Gastroesophageal sphincter (tissue), 4 donors: ENCODE results near the gene FSCN2. TPM values are rescaled to one million over a fixed set of nuclear protein-coding genes. Genes with fewer than 3 reads are reported as not detected.

ENCODE experiments used
- ATAC-seq: fragments of 150-250 bp; one replicate; pipeline ENCODE4 v1.9.1; 2016; ENCODE audit warnings: mild to moderate bottlenecking, moderate library complexity
- H3K27ac ChIP-seq, 4 donors: fragments of 200-600 bp; sonication (generic) in 3 of 4; 1 replicate in 3 of 4; 2 replicates in 1 of 4; pipeline ENCODE4 v1.5.1; 2016 to 2019
- H3K27me3 ChIP-seq: fragments of 200-600 bp; sonication (generic); one replicate; pipeline ENCODE4 v1.5.1; 2019
- H3K36me3 ChIP-seq, 2 donors: fragments of 200-600 bp; sonication (generic); one replicate each; pipeline ENCODE4 v1.5.1; 2019; ENCODE audit warnings: control low read depth in 1 of 2
- H3K4me1 ChIP-seq, 3 donors: fragments of 200-600 bp; sonication (generic); 1 replicate in 2 of 3; 2 replicates in 1 of 3; pipeline ENCODE4 v1.5.1; 2016 to 2019; ENCODE audit warnings: control low read depth in 2 of 3
- H3K4me3 ChIP-seq, 2 donors: fragments of 200-600 bp; sonication (generic); one replicate each; pipeline ENCODE4 v1.5.1; 2019; ENCODE audit warnings: mild to moderate bottlenecking in 1 of 2, moderate library complexity in 1 of 2
- H3K9me3 ChIP-seq, 3 donors: fragments of 200-600 bp; sonication (generic); one replicate each; pipeline ENCODE4 v1.5.1; 2017 to 2019; ENCODE audit warnings: control low read depth in 2 of 3
- CTCF ChIP-seq, 4 experiments: fragments of 200-600 bp in 2 of 4; fragments of 450-650 bp in 2 of 4; sonication (generic) in 1 of 4; IDR thresholded peaks; one replicate each; pipeline ENCODE4 v1.5.1; 2017 to 2019; ENCODE audit warnings: antibody characterized with exemption in 4 of 4, mild to moderate bottlenecking in 2 of 4, moderate library complexity in 2 of 4
- EP300 ChIP-seq: sonication (generic); formaldehyde crosslinking; IDR thresholded peaks from one replicate; pipeline ENCODE4 v1.6.1; 2017; ENCODE audit warnings: antibody characterized with exemption, mild to moderate bottlenecking
- POLR2A ChIP-seq, 2 donors: fragments of 450-650 bp; IDR thresholded peaks; one replicate each; pipeline ENCODE4 v1.6.1; 2017; ENCODE audit warnings: antibody characterized with exemption in 2 of 2, mild to moderate bottlenecking in 2 of 2, moderate library complexity in 1 of 2
- POLR2AphosphoS5 ChIP-seq: sonication (generic); formaldehyde crosslinking; IDR thresholded peaks from one replicate; pipeline ENCODE4 v1.6.1; 2017; ENCODE audit warnings: antibody characterized with exemption
- WGBS, 2 donors: methylation state at CpG; one replicate each; pipeline ENCODE4 v1.1.5; 2018; ENCODE audit warnings: low coverage in 1 of 2; 5-methylcytosine and 5-hydroxymethylcytosine counted together
- total RNA-seq, 4 donors: library from RNA; depleted of rRNA; stranded (reverse); fragments of >200 nt; gene quantifications; one replicate each; pipeline ENCODE4 v1.1.0, GENCODE V29; 2016

The FSCN2 gene
- total RNA-seq, 4 donors from 2014 or later, result 0.49 to 2.1 (median 1.0) TPM

DNA sequence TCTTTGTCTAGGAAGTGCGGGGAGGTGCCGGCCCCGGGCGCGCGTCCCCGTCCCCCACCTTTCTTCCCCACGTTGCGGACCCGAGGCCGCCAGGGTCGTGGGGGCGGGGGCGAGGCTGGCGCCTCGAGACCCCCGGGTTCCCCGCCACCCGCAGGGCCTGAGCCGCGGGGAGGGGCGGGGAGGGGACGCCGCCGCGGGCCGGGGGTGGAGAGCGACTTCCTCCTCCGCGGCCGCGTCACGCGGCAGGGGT lies 13.8 kb upstream of the FSCN2 start:
- Histone ChIP-seq H3K9me3 (no peaks in the 10 kb centered on the region), H3K4me3 (peak overlapping the region; percentile 54 to 83), H3K27me3 (no peaks in the 10 kb centered on the region), H3K36me3 (peaks cover 0 to 27% of the 10 kb centered on the region in 2 donors), H3K27ac (peak overlapping the region; percentile 94 to 100 (median 98)), H3K4me1 (peaks cover 0 to 65% (median 40%) of the 10 kb centered on the region in 3 donors)
- no peak for ATAC-seq
- no CpG with 5 or more reads among the region's 34 CpGs for WGBS, 2 donors
- TF ChIP-seq POLR2A (IDR thresholded peaks at IDR 0.05) (no peak), CTCF (IDR thresholded peaks at IDR 0.05) (no peak), EP300 (no peak), POLR2AphosphoS5 (no peak)

DNA sequence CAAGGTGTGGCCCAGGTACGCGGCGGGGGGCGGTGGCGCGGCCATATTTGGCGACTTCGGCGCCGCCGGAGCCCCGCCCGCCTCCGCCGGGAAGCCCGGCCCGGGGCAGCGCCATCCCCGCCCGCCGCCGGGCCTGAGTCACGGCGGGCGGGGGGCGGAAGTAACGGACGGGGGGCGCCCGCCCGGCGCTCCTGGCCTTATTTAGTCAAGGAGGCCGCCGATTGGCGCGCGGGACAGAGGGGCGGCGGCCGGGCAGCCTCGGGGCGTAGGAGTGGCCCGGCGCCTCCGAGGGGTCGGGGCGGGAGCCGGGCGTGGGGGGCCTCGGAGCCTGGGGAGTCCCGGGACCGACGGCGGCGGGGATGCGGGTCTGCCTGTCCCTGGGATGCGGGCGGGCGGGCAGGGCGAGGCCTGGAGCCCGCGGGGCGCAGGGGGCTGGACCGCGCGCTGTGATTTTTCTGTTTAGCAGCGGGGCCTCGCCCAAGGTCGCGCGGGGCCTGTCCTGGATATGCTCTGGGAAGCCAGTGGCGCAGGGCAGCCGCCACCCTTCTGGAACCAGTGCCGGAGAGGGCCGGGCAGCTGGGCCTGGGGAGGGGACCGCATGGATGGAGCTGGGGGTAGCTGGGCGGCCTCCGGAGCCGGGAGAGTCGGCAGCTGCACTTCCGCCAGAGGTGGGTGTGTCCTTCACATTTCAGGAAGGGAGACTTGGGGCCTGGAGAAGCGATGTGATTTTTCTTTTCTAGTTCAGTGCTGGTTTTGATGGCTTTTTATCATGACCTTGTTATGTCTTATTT lies 13.2 kb upstream of the FSCN2 start:
- Histone ChIP-seq H3K9me3 (no peaks in the 10 kb centered on the region), H3K4me1 (peaks cover 0 to 65% (median 45%) of the 10 kb centered on the region in 3 donors), H3K4me3 (peak overlapping the region; percentile 54 to 83), H3K27me3 (no peaks in the 10 kb centered on the region), H3K36me3 (peaks cover 0 to 22% of the 10 kb centered on the region in 2 donors), H3K27ac (peak overlapping the region; percentile 94 to 100 (median 98))
- 0% methylated on average over 10 of the region's 82 CpGs; no CpG with 5 or more reads in 1 of the 2 donors for WGBS, 2 donors
- TF ChIP-seq CTCF (IDR thresholded peaks at IDR 0.05) (no peak), POLR2A (IDR thresholded peaks at IDR 0.05) (peak; percentile 74 to 79), EP300 (no peak), POLR2AphosphoS5 (peak; percentile 45)
- peak; percentile 61 for ATAC-seq

DNA sequence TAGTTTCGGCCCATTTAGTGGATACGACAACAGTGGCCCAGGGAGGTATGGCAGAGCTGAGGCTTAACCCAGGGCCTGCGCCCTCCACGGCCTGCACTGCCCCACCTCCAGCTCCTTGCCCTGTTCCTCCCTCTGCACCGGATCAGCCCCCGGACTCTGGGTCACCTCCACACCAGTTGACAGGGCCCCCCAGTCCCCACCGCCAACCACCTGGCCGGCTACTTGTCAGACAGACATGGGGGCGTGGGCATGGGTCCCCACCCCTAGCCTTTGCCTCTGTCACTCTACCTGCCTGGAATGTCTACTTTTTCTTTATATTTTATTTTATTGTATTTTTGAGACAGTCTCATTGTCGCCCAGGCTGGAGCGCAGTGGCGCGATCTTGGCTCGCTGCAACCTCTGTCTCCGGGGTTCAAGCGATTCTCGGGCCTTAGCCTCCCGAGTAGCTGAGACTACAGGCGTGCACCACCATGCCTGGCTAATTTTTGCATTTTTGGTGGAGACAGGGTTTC lies 12.6 kb upstream of the FSCN2 start:
- Histone ChIP-seq H3K4me1 (peaks cover 0 to 66% (median 45%) of the 10 kb centered on the region in 3 donors), H3K9me3 (no peaks in the 10 kb centered on the region), H3K4me3 (peak overlapping the region; percentile 54 to 83), H3K27me3 (no peaks in the 10 kb centered on the region), H3K27ac (peak overlapping the region; percentile 94 to 100 (median 98)), H3K36me3 (peaks cover 0 to 16% of the 10 kb centered on the region in 2 donors)
- no peak for TF ChIP-seq EP300
- TF ChIP-seq POLR2A (IDR thresholded peaks at IDR 0.05), result no peak
- TF ChIP-seq POLR2AphosphoS5, result no peak
- no peak for TF ChIP-seq CTCF (IDR thresholded peaks at IDR 0.05)
- ATAC-seq, result no peak
- WGBS, 2 donors, result 6 to 18% methylated on average over 12 to 14 of the region's 19 CpGs

GRCh38 chr17:81516439-81516838 lies 11.7 kb upstream of the FSCN2 start:
- ATAC-seq, result no peak
- WGBS, 2 donors, result no CpG with 5 or more reads among the region's 4 CpGs
- Histone ChIP-seq H3K4me1 (peaks cover 0 to 65% (median 45%) of the 10 kb centered on the region in 3 donors), H3K27ac (peak overlapping the region in 3 of 4 donors; percentile 96 to 100 (median 99)), H3K27me3 (no peaks in the 10 kb centered on the region), H3K4me3 (peak overlapping the region; percentile 54 to 83), H3K9me3 (no peaks in the 10 kb centered on the region), H3K36me3 (peaks cover 0 to 7% of the 10 kb centered on the region in 2 donors)
- TF ChIP-seq POLR2AphosphoS5, result no peak
- TF ChIP-seq EP300, result no peak
- TF ChIP-seq CTCF (IDR thresholded peaks at IDR 0.05), result no peak
- TF ChIP-seq POLR2A (IDR thresholded peaks at IDR 0.05), result no peak

- Histone ChIP-seq H3K27ac (peak overlapping the region; percentile 40 to 100 (median 98)), H3K9me3 (no peaks in the 10 kb centered on the region), H3K4me3 (peak overlapping the region; percentile 2 to 83), H3K27me3 (no peaks in the 10 kb centered on the region), H3K36me3 (peaks cover 0 to 2% of the 10 kb centered on the region in 2 donors), H3K4me1 (peaks cover 0 to 65% (median 45%) of the 10 kb centered on the region in 3 donors)
- no peak for ATAC-seq
- no peak for TF ChIP-seq CTCF (IDR thresholded peaks at IDR 0.05)
- TF ChIP-seq POLR2AphosphoS5, result no peak
- 23% methylated on average over 2 of the region's 9 CpGs; no CpG with 5 or more reads in 1 of the 2 donors for WGBS, 2 donors
These were observed 11.2 kb upstream of the FSCN2 start for GRCh38 chr17:81517009-81517338.
